HepG2 (cell line): Measurements from ENCODE around the gene HAPLN1. TPM values are rescaled to one million over a fixed set of nuclear protein-coding genes. Genes with fewer than 3 reads are reported as not detected.
A peak's percentile ranks its signal among the peaks of the same experiment; 100 is the strongest.

Source experiments
- CEBPB ChIP-seq: IDR thresholded peaks from 2 replicates; pipeline ENCODE4 v1.6.1; 2011; ENCODE audit warnings: low read depth, low read length, improper control_type of control experiment, borderline replicate concordance
- CEBPG ChIP-seq: IDR thresholded peaks from 2 replicates; pipeline ENCODE4 v1.6.1; 2016
- MXI1 ChIP-seq: IDR thresholded peaks from 3 replicates; pipeline ENCODE4 v1.6.1; 2012; ENCODE audit warnings: low read depth, low read length, inconsistent platforms, borderline replicate concordance
- NR2F6 ChIP-seq, 2 experiments: IDR thresholded peaks; 2 replicates each; pipeline ENCODE4 v1.6.1; 2016; ENCODE audit warnings: antibody characterized with exemption in 1 of 2, mild to moderate bottlenecking in 1 of 2
- POLR2AphosphoS2 ChIP-seq: IDR thresholded peaks from 2 replicates; pipeline ENCODE4 v1.6.1; 2011; ENCODE audit warnings: low read depth, low read length, improper control_type of control experiment
- POLR2AphosphoS5 ChIP-seq: IDR thresholded peaks from 2 replicates; pipeline ENCODE4 v1.6.1; 2012; ENCODE audit warnings: low read depth, low read length
- RAD51 ChIP-seq: fragments of 450-650 bp; IDR thresholded peaks from 2 replicates; pipeline ENCODE4 v1.6.1; 2016; ENCODE audit warnings: borderline replicate concordance
- RFX1 ChIP-seq: fragments of 450-650 bp; IDR thresholded peaks from 2 replicates; pipeline ENCODE4 v1.6.1; 2017
- SMC3 ChIP-seq: IDR thresholded peaks from 2 replicates; pipeline ENCODE4 v1.6.1; 2011; ENCODE audit warnings: low read length, improper control_type of control experiment
- STAG1 ChIP-seq: sonication (generic); formaldehyde crosslinking; IDR thresholded peaks from 2 replicates; pipeline ENCODE4 v1.4.0; 2020; ENCODE audit warnings: missing genetic modification reagents
- ZBTB7A ChIP-seq: sonication (generic); formaldehyde crosslinking; IDR thresholded peaks from 2 replicates; pipeline ENCODE4 v1.8.0; 2022; ENCODE audit warnings: mild to moderate bottlenecking, missing genetic modification reagents
- ZIK1 ChIP-seq: sonication (generic); formaldehyde crosslinking; IDR thresholded peaks from 2 replicates; pipeline ENCODE4 v1.5.0; 2020; ENCODE audit warnings: mild to moderate bottlenecking, low read depth, missing genetic modification reagents, borderline replicate concordance
- ZNF264 ChIP-seq: sonication (generic); formaldehyde crosslinking; IDR thresholded peaks from 2 replicates; pipeline ENCODE4 v1.4.0; 2020; ENCODE audit warnings: missing genetic modification reagents
- ZSCAN22 ChIP-seq: sonication (generic); formaldehyde crosslinking; IDR thresholded peaks from 2 replicates; pipeline ENCODE4 v1.4.0; 2020; ENCODE audit warnings: mild to moderate bottlenecking, missing genetic modification reagents
- polyA plus RNA-seq, 8 experiments: library from polyadenylated mRNA; depleted of rRNA in 3 of 8; stranded (reverse) in 7 of 8; unstranded in 1 of 8; fragments of >200 nt; fragmentation: Illumina TruSeq in 4 of 8; extraction: Trizol in 4 of 8; gene quantifications; 2 replicates each; pipeline versions ENCODE4 v1.2.1 to v1.2.3, GENCODE V29; 2011 to 2016; ENCODE audit warnings: low read depth in 4 of 8, missing spikeins in 1 of 8, mixed read lengths in 1 of 8; ENCODE audit not compliant: insufficient read depth in 1 of 8
- total RNA-seq, 5 experiments: library from RNA; depleted of rRNA; stranded (reverse); fragments of >200 nt; fragmentation: Illumina TruSeq; extraction: Trizol; gene quantifications; 2 replicates each; pipeline ENCODE4 v1.2.3, GENCODE V29; 2016; ENCODE audit warnings: low read depth in 1 of 5
- TF ChIP-seq, protein P1 (sequence below): sonication (generic); formaldehyde crosslinking; IDR thresholded peaks from 2 replicates; pipeline ENCODE4 v1.5.0; 2020; ENCODE audit warnings: mild to moderate bottlenecking, missing genetic modification reagents, moderate library complexity
- TF ChIP-seq, protein P2 (sequence below): sonication (generic); formaldehyde crosslinking; IDR thresholded peaks from 2 replicates; pipeline ENCODE4 v1.5.0; 2020; ENCODE audit warnings: missing genetic modification reagents, mild to moderate bottlenecking, borderline replicate concordance
- TF ChIP-seq, protein P3 (sequence below): sonication (generic); formaldehyde crosslinking; IDR thresholded peaks from 2 replicates; pipeline ENCODE4 v1.5.0; 2020; ENCODE audit warnings: mild to moderate bottlenecking, missing genetic modification reagents, borderline replicate concordance
- TF ChIP-seq, protein P4 (sequence below): IDR thresholded peaks from 2 replicates; pipeline ENCODE4 v1.6.1; 2016; ENCODE audit warnings: low read depth, missing genetic modification reagents, missing compliant biosample characterization

HAPLN1 gene
- total and polyA plus RNA-seq, 2 of the 13 experiments (the other 11 are each of a cell fraction or from before 2014, with no cell fraction given): not detected

DNA sequence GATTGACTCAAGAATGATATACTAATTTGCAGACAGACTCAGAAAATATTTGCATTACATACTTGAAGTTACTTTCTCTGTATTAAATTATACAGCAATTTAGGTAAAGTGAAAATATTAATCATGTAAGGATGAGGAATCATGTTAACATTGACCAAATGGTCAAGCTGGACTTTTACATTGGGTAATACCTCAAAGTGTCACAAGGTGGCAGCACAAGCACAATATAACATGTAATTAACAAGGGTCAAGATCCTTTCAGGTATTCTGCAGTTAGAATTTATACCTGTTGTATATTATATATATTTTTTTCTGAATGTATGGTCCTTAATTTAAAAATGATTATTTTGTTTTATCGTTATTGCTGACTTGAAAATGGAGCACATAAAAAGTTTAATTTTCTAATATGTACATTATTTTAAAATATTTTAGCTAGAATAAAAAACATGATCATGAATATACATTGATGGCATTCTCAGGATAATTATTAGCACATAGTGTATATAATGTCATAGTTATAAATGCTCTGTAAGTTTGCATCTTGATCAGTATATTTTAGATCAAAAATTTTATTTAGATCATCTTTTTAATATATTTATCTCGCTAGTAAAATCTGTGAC is 8.6 kb downstream of the HAPLN1 start (continued):
- TF ChIP-seq, protein P1, sequence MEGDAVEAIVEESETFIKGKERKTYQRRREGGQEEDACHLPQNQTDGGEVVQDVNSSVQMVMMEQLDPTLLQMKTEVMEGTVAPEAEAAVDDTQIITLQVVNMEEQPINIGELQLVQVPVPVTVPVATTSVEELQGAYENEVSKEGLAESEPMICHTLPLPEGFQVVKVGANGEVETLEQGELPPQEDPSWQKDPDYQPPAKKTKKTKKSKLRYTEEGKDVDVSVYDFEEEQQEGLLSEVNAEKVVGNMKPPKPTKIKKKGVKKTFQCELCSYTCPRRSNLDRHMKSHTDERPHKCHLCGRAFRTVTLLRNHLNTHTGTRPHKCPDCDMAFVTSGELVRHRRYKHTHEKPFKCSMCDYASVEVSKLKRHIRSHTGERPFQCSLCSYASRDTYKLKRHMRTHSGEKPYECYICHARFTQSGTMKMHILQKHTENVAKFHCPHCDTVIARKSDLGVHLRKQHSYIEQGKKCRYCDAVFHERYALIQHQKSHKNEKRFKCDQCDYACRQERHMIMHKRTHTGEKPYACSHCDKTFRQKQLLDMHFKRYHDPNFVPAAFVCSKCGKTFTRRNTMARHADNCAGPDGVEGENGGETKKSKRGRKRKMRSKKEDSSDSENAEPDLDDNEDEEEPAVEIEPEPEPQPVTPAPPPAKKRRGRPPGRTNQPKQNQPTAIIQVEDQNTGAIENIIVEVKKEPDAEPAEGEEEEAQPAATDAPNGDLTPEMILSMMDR (CRISPR knock-in tag): peak; percentile 68
- TF ChIP-seq, protein P2, sequence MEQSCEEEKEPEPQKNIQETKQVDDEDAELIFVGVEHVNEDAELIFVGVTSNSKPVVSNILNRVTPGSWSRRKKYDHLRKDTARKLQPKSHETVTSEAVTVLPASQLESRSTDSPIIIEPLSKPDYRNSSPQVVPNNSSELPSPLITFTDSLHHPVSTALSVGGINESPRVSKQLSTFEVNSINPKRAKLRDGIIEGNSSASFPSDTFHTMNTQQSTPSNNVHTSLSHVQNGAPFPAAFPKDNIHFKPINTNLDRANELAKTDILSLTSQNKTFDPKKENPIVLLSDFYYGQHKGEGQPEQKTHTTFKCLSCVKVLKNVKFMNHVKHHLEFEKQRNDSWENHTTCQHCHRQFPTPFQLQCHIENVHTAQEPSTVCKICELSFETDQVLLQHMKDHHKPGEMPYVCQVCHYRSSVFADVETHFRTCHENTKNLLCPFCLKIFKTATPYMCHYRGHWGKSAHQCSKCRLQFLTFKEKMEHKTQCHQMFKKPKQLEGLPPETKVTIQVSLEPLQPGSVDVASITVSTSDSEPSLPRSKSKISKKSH: no peak
- TF ChIP-seq CEBPB (peak; percentile 33; the same call in 1 of the 2 replicates), POLR2AphosphoS2 (no peak), SMC3 (peak; percentile 43), RAD51 (no peak), ZNF264 (CRISPR knock-in tag) (no peak), CEBPG (CRISPR knock-in tag) (peak; percentile 41; the same call in 1 of the 2 replicates), MXI1 (no peak), NR2F6 (IDR thresholded peaks at IDR 0.05) (no peak), NR2F6 (CRISPR knock-in tag; IDR thresholded peaks at IDR 0.05) (no peak), POLR2AphosphoS5 (no peak), STAG1 (CRISPR knock-in tag) (peak; percentile 72), ZIK1 (CRISPR knock-in tag) (no peak), RFX1 (no peak), ZSCAN22 (CRISPR knock-in tag) (no peak), ZBTB7A (CRISPR knock-in tag) (no peak)
- TF ChIP-seq, protein P3, sequence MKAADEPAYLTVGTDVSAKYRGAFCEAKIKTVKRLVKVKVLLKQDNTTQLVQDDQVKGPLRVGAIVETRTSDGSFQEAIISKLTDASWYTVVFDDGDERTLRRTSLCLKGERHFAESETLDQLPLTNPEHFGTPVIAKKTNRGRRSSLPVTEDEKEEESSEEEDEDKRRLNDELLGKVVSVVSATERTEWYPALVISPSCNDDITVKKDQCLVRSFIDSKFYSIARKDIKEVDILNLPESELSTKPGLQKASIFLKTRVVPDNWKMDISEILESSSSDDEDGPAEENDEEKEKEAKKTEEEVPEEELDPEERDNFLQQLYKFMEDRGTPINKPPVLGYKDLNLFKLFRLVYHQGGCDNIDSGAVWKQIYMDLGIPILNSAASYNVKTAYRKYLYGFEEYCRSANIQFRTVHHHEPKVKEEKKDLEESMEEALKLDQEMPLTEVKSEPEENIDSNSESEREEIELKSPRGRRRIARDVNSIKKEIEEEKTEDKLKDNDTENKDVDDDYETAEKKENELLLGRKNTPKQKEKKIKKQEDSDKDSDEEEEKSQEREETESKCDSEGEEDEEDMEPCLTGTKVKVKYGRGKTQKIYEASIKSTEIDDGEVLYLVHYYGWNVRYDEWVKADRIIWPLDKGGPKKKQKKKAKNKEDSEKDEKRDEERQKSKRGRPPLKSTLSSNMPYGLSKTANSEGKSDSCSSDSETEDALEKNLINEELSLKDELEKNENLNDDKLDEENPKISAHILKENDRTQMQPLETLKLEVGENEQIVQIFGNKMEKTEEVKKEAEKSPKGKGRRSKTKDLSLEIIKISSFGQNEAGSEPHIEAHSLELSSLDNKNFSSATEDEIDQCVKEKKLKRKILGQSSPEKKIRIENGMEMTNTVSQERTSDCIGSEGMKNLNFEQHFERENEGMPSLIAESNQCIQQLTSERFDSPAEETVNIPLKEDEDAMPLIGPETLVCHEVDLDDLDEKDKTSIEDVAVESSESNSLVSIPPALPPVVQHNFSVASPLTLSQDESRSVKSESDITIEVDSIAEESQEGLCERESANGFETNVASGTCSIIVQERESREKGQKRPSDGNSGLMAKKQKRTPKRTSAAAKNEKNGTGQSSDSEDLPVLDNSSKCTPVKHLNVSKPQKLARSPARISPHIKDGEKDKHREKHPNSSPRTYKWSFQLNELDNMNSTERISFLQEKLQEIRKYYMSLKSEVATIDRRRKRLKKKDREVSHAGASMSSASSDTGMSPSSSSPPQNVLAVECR (CRISPR knock-in tag): no peak
- TF ChIP-seq, protein P4, sequence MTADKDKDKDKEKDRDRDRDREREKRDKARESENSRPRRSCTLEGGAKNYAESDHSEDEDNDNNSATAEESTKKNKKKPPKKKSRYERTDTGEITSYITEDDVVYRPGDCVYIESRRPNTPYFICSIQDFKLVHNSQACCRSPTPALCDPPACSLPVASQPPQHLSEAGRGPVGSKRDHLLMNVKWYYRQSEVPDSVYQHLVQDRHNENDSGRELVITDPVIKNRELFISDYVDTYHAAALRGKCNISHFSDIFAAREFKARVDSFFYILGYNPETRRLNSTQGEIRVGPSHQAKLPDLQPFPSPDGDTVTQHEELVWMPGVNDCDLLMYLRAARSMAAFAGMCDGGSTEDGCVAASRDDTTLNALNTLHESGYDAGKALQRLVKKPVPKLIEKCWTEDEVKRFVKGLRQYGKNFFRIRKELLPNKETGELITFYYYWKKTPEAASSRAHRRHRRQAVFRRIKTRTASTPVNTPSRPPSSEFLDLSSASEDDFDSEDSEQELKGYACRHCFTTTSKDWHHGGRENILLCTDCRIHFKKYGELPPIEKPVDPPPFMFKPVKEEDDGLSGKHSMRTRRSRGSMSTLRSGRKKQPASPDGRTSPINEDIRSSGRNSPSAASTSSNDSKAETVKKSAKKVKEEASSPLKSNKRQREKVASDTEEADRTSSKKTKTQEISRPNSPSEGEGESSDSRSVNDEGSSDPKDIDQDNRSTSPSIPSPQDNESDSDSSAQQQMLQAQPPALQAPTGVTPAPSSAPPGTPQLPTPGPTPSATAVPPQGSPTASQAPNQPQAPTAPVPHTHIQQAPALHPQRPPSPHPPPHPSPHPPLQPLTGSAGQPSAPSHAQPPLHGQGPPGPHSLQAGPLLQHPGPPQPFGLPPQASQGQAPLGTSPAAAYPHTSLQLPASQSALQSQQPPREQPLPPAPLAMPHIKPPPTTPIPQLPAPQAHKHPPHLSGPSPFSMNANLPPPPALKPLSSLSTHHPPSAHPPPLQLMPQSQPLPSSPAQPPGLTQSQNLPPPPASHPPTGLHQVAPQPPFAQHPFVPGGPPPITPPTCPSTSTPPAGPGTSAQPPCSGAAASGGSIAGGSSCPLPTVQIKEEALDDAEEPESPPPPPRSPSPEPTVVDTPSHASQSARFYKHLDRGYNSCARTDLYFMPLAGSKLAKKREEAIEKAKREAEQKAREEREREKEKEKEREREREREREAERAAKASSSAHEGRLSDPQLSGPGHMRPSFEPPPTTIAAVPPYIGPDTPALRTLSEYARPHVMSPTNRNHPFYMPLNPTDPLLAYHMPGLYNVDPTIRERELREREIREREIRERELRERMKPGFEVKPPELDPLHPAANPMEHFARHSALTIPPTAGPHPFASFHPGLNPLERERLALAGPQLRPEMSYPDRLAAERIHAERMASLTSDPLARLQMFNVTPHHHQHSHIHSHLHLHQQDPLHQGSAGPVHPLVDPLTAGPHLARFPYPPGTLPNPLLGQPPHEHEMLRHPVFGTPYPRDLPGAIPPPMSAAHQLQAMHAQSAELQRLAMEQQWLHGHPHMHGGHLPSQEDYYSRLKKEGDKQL: no peak
